Subcutaneous adipose tissue (tissue), 4 donors: Measurements from ENCODE around the gene CDK14. TPM values are rescaled to one million over a fixed set of nuclear protein-coding genes. Genes with fewer than 3 reads are reported as not detected.

Source experiments
- CTCF ChIP-seq: fragments of 450-650 bp; IDR thresholded peaks from one replicate; pipeline ENCODE4 v1.5.1; 2016; ENCODE audit warnings: low read depth, mild to moderate bottlenecking, control low read depth, antibody characterized with exemption, moderate library complexity
- total RNA-seq, 4 donors: library from RNA; depleted of rRNA; stranded (reverse); fragments of >200 nt; gene quantifications; one replicate each; pipeline ENCODE4 v1.1.0, GENCODE V29; 2016

CDK14 gene
- total RNA-seq, 4 donors from 2014 or later, result 13.4 to 42.4 (median 24.7) TPM

GRCh38 chr7:90740386-90740785, 144.3 kb downstream of the CDK14 start:
- TF ChIP-seq CTCF, result no peak

- TF ChIP-seq CTCF, result no peak
Measured at GRCh38 chr7:90743626-90744025, 147.5 kb downstream of the CDK14 start.

GRCh38 chr7:90747516-90747915, 151.4 kb downstream of the CDK14 start:
- TF ChIP-seq CTCF, result no peak

- no peak for TF ChIP-seq CTCF
Measured at GRCh38 chr7:90749262-90749661, 153.1 kb downstream of the CDK14 start.

GRCh38 chr7:90749774-90750173, 153.7 kb downstream of the CDK14 start:
- no peak for TF ChIP-seq CTCF

- no peak for TF ChIP-seq CTCF
Measured at GRCh38 chr7:90751595-90751994, 155.5 kb downstream of the CDK14 start.

GRCh38 chr7:90752051-90752450, 155.9 kb downstream of the CDK14 start:
- no peak for TF ChIP-seq CTCF

- no peak for TF ChIP-seq CTCF
Measured at GRCh38 chr7:90755041-90755440, 158.9 kb downstream of the CDK14 start.
